COLO668 (cell line): ENCODE data around the gene PREX1.
"Not testable (repeated sequence)": the region's sequence is repeated elsewhere in the genome, so short reads cannot be mapped to it uniquely, and the experiment has no call there.

Experiments used
- DNase-seq: peaks from one replicate; lab custom pipeline; 2025; ENCODE audit not compliant: unreplicated experiment; lab: John Stamatoyannopoulos, UW

The PREX1 gene, protein sequence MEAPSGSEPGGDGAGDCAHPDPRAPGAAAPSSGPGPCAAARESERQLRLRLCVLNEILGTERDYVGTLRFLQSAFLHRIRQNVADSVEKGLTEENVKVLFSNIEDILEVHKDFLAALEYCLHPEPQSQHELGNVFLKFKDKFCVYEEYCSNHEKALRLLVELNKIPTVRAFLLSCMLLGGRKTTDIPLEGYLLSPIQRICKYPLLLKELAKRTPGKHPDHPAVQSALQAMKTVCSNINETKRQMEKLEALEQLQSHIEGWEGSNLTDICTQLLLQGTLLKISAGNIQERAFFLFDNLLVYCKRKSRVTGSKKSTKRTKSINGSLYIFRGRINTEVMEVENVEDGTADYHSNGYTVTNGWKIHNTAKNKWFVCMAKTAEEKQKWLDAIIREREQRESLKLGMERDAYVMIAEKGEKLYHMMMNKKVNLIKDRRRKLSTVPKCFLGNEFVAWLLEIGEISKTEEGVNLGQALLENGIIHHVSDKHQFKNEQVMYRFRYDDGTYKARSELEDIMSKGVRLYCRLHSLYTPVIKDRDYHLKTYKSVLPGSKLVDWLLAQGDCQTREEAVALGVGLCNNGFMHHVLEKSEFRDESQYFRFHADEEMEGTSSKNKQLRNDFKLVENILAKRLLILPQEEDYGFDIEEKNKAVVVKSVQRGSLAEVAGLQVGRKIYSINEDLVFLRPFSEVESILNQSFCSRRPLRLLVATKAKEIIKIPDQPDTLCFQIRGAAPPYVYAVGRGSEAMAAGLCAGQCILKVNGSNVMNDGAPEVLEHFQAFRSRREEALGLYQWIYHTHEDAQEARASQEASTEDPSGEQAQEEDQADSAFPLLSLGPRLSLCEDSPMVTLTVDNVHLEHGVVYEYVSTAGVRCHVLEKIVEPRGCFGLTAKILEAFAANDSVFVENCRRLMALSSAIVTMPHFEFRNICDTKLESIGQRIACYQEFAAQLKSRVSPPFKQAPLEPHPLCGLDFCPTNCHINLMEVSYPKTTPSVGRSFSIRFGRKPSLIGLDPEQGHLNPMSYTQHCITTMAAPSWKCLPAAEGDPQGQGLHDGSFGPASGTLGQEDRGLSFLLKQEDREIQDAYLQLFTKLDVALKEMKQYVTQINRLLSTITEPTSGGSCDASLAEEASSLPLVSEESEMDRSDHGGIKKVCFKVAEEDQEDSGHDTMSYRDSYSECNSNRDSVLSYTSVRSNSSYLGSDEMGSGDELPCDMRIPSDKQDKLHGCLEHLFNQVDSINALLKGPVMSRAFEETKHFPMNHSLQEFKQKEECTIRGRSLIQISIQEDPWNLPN (N-terminal part only)

GRCh38 chr20:48827855-48828733 lies at the start of gene PREX1:
Gene PREX1 (minus strand): TSS chr20:48827999. CDS start chr20:48827860, 139 bp downstream.
- DNase-seq: no peak

DNA sequence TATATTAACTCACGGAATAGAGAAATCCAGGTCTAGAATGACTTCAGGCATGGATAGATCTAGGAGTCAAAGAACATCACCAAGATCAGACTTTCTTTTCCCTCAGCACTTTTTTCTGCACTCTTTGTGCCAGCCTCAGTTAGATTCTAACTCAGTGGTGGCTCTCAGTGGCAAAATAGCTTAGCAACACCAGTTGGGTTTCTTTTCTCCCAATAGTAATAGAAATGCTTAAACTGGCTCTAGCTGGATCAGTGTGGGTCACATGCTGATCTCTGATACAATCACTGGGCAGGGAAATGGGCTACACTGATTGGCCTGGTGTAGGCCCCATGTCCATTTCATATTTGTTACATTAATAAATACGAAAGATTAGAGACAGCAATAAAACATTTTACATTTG lies 49.5 kb upstream of the PREX1 start:
- DNase-seq: no peak

GRCh38 chr20:48875914-48876240 lies 48.1 kb upstream of the PREX1 start:
- no peak for DNase-seq

DNA sequence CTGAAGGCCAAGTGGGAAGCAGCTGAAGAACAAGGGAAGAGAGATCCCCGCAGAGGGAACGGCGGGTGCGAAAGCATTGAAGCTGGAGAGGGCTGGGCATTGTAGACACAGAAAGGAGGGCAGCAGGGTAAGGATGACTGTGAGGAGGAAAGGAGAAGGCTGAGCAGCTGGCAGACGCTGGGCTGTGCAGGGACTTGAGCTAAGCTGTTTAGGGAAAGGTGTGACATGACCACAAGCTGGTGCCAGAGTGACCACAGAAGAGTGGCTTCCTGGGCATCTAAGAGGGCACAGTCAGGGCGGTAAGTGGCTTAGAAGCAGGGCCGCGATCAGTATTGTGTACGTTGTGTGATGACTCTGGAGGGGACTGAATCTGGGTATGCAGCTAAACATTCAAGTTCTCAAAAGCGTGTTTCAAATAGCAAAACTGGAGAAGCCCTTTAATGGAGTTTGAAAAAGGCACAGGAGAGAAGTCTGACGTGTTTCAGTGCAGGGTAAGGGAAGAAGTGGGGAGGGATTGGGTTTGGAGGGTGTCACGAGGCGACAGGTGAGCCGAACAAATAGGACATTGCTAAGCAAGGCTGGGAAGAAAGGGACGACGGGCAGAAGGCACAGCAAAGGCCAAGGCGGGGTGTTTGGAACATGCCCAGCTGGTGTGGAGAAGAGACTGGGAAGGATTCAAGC lies 47.6 kb upstream of the PREX1 start:
- no peak for DNase-seq

GRCh38 chr20:48869442-48869841 lies 41.6 kb upstream of the PREX1 start:
- not testable (repeated sequence) for DNase-seq

DNA sequence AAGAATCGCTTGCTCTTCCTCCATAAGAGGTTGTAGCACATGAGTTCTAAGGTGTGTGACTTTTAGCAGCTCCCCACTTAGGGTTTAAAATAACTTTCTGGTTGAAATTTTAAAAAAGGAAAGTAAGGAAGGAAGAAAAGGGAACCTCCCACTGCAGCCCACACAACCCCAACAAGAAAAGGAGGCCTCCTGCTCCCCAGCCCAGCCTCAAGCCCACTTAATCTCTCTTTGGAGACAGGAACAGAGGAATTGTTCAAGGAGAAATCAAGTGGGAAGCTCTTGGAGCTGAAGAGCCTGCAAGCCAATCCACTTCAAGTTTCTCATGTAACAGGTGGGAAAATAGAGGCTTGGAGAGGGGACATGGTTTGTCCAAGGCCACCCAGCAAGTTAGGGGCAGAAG lies 39.1 kb upstream of the PREX1 start:
- DNase-seq: no peak

GRCh38 chr20:48864738-48865318 lies 37.0 kb upstream of the PREX1 start:
- DNase-seq: no peak

GRCh38 chr20:48864254-48864653 lies 36.5 kb upstream of the PREX1 start:
- no peak for DNase-seq

- no peak for DNase-seq
Measured at GRCh38 chr20:48862279-48862678, 34.5 kb upstream of the PREX1 start.

- no peak for DNase-seq
Measured at GRCh38 chr20:48861444-48861843, 33.6 kb upstream of the PREX1 start.

- no peak for DNase-seq
Measured at GRCh38 chr20:48858075-48858790, 30.4 kb upstream of the PREX1 start.

GRCh38 chr20:48856130-48856529 lies 28.3 kb upstream of the PREX1 start:
- no peak for DNase-seq

DNA sequence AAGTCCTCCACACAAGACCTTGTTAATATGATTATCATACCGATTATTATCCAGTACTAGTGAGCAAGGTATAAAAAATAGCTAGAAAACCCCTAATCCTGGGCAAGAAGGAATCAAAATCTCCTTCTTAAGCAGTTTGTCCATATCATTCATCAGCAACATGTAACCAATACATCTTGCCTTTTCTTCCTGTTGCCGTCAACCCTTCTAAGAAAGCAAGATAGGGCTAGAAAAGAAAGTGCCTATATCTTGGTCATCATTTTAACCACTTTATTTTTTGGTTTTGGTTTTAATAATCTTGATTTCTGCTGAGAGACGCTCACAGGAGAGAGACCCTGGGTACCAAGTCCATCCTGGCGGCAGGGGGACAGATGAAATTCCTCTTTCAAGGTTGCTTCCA lies 27.2 kb upstream of the PREX1 start:
- no peak for DNase-seq

- DNase-seq: no peak
Measured at GRCh38 chr20:48852609-48853008, 24.8 kb upstream of the PREX1 start.

- DNase-seq: no peak
Measured at GRCh38 chr20:48851579-48851978, 23.8 kb upstream of the PREX1 start.

GRCh38 chr20:48850977-48851299 lies 23.1 kb upstream of the PREX1 start:
- DNase-seq: no peak

GRCh38 chr20:48850257-48850976 lies 22.6 kb upstream of the PREX1 start:
- no peak for DNase-seq

DNA sequence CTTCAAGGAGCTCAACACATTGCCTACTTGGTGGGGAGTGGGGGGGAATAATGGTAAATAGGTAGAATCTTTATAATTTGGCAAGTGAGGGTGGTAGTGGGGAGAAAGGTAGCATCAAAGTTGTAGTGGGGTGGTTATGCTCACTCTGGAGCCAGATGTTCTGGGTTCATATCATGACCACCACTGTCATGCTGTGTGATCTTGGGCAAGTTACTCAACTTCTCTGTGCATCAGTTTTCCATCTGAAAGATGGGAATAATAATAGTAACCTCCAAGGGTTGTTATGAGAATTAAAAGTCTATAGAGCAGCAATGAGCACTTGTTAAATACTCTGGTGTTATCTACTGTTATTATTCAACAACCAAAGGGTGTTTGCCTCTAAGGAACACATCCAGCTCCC lies 22.0 kb upstream of the PREX1 start:
- DNase-seq: no peak
